ENCODE data around the gene PGAM1.
"Not testable (repeated sequence)": the region's sequence is repeated elsewhere in the genome, so short reads cannot be mapped to it uniquely, and the experiment has no call there.

The PGAM1 gene

DNA sequence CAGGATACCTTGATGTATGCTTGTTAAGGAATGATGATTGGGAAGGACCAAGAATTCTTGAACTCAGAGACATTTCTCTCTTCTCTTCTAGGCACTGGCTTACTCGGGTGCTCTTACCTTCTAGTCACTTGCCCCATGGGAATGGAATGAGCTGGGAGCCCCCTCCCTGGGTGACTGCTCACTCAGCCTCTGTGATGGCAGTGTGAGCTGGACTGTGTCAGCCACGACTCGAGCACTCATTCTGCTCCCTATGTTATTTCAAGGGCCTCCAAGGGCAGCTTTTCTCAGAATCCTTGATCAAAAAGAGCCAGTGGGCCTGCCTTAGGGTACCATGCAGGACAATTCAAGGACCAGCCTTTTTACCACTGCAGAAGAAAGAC is 30.7 kb downstream of the PGAM1 start:
- no peak for DNase-seq (ENCODE audit: low spot score)

DNA sequence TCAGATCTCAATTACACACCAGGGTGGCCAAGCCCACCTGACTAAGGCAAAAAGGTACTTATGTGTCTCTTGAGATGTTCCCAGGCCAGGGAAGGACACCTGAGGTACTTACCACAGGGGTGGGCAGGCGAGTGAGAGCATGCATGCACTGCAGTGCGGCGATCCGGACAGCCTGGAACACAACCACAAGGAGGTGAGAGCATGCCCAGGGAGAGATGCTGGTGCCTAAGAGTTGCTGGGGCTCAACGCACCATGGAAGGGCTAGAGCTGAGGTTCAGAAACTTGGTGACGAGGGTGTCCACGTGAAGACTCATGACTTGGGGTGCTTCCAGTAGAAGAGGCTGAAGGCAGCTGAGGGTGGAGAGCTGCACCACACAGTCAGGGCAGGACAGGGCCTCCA is 33.1 kb downstream of the PGAM1 start:
- DNase-seq (ENCODE audit: low spot score) = no peak

DNA sequence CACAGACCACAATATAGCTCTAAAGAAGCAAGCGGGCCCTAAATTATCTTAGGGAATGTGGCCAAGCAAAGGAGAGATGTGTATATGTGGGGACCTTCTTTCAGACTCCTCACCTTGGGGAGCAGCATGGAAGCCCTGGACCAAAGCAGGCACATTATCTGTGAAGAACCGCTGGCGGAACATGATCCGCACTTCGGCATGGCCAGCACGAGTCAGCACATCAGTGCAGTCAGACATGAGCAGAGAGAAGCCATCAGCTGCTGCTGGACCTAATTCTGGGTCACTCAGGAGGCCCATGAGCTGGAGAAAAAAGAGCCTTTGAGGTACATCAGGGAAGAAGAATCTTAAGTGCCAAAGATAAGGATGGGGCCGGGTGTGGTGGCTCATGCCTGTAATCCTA is 33.9 kb downstream of the PGAM1 start:
- no peak for DNase-seq (ENCODE audit: low spot score)

DNA sequence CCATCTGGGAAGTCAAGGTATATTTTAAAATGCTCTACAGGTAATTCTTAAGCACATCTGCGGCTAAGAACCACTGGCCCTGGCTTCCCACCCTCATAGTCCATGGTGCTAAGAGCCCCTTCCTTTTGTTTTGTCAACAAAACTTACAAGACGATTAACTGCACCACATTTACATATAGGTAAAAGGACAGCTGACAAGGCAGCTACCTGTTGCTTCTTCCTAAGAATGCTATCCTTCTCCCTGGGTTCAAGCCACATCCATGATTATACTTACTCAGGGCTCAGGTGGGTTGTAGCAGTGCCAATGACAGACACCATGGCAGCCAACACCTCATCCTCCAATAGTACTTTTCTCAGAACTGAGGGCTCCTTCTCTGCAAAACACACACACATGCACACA is 36.3 kb downstream of the PGAM1 start:
- DNase-seq (ENCODE audit: low spot score) = no peak

DNA sequence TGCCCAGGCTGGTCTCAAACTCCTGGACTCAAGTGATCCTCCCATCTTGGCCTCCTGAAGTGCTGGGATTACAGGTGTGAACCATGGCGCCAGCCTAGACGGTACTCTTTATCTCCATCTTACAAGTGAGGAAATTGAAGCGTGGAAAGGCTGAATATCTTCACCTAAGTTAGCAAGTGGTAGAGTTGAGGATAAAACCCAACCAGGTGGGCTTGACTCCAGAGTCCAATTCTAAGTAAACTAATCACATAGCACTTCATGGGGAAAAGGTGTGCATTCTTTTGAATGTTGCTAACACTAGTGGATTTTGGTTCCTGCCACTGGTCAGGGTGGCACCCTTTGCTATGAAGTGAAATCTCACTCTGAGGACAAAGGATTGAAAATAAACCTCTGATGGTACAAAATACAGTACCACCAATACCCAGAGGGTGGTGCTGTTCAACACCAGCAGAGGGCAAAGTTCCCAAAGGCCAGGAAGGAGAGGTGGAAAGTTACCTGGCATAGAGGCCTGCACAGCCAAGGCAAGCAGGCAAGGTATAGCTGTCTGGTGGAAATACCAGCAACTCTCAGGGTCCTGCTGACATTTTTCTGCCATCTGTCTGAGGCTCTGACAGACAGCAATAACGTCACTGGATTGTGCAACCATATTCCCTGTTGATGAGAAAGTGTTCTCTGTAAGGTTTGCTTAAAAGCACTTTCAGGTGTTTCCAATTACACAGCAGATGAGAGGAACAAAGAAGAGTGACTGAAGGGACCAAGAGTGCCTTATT is 37.6 kb downstream of the PGAM1 start:
- DNase-seq (ENCODE audit: low spot score) = peak; percentile 54

DNA sequence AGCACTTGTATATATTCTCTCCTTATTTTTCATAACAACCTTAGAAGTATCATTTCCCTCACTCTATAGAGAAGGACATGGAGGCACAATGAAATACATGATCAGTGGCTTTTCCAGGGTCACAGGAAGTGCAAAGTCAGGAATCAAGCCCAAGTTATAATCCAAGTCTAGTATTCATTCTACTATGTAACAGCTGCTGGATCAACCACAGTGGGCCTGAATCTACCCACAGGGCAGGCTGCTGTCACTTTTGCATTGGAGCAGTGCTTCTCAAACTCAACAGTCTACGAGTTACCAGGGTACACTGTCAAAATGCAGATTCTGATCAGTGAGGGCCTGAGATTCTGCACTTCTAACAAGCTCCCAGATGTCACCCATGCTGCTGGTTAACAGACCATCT is 38.2 kb downstream of the PGAM1 start:
- no peak for DNase-seq (ENCODE audit: low spot score)

DNA sequence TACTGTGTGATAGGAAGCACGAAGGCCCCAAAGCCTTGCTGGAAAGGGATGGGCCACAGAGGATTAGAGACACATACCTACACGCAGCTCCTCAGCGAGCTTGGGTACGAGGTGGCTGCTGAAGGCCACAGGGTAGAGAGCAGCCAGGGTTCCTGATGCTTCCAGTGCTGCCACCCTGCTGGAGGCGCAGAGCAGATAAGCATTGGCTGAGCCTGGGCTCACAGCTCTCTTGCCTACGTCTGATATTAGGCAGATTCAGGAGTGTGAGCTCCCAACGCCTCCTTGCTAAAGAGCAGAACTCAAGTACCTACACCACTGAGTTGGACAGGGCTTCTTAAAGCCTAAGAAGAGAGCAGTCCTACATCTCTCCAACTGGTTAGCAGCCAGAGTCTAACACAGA is 40.0 kb downstream of the PGAM1 start:
- no peak for DNase-seq (ENCODE audit: low spot score)

DNA sequence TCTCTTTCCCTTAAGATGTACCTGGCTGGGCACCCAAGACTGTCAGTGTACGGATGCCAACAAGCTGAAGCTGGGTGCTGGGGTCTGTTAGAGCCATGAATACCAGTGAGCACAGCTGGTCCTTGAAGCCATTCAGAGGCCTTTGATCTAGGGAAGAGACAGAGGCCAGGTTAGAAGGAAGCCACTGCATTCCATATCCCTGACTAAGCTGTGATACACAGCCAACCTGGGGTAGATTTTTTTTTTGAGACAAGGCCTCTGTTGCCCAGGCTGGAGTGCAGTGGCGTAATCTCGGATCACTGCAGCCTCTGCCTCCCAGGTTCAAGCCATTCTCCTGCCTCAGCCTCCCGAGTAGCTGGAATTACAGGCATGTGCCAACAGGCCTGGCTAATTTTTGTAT is 40.8 kb downstream of the PGAM1 start:
- no peak for DNase-seq (ENCODE audit: low spot score)

DNA sequence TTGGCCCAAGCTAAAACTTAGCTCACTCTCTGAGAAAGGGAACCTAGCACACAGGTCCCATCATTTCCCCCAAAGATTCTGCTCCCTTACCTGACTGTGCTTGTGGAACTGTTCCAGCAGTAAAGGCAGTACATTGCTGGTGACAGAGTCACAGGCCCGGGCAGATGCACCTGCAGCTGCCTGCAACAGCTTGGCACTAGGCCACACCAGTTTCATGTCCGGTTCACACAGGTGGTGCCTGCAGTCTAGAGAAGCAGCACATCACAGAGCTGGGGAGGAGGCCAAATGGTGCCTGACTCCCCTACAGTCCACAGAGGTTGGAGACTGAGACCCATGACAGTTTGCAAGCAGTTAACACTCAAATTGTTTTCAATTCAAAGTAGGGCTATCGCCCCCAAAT is 42.2 kb downstream of the PGAM1 start:
- DNase-seq (ENCODE audit: low spot score) = no peak

DNA sequence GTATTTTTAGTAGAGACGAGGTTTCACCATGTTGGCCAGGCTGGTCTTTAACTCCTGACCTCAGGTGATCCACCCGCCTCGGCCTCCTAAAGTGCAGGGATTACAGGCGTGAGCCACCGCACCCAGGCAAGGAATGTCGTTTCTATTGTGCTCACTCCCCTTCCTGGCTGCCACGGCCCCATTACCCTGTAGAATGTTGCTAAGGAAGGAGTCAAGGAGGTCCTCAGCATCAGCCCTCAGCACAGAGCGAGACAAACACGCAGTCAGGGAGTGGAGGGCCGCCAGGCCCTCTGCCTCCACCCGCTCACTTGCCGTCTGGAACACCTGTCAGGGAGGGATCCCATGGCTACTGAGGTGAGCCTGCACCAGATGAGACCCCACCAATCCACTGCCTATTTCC is 42.8 kb downstream of the PGAM1 start:
- DNase-seq (ENCODE audit: low spot score) = not testable (repeated sequence)

DNA sequence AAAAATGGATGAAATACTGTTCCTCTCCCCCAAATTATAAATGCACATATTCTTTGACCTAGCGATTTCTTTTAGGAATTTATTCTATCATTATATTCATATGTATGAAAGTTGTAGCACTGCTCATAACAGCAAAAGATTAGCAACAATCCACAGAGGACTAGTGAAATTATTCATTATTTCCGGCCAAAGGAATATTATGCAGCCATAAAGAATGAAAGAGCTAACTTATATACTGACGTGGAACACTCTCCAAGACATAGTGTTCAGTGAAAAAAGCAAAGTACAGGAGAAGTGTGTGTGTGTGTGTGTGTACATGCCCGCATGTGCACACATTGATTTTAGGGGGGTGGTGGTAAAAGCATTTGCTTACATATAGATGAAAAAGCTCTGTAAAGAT is 48.9 kb downstream of the PGAM1 start:
- DNase-seq (ENCODE audit: low spot score) = no peak

DNA sequence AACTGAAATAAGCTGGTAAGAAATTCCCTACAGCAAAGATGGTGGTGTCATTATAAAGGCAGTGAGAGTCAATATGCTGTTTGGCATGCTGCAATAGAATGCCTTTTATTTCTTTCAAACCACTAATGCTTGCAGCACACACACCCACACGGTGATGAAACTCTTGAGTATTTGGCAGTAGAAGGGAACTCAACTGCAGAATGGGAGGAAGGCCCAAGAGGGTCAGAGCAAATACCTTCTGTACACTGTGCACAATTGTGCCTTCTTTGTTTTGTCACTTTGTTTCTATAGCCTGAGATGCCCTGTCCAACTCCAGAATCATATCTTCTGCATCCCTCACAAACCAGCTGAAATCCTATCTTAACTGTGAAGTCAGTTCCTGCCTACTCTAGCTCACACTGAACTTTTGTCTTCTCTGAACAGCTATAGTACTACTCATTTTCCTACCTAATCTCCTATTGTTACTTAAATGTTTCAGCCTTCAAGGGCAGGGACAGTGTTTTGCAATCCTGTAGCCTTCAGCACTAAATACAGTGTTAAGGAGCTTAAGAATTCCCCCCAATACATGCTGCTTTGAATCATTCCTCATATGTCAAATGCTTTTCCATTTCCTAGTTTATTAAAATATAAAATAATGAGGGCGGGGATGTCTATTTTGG is 50.1 kb downstream of the PGAM1 start:
- DNase-seq (ENCODE audit: low spot score) = no peak

DNA sequence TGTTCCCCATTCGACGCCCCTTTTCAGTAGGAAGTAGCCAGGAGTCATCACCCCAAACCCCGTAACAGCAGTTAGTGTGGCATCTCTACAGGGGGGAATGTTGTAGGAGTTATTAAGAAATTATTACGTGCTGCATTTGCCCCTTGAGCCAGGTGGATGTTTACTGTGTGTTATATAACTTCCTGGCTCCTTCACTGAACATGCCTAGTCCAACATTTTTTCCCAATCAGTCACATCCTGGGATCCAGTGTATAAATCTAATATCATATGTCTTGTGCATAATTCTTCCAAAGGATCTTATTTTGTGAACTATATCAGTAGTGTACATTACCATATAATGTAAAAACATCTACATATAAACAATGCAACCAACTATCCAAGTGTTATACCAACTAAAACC is 53.4 kb downstream of the PGAM1 start:
- not testable (repeated sequence) for DNase-seq (ENCODE audit: low spot score)

DNA sequence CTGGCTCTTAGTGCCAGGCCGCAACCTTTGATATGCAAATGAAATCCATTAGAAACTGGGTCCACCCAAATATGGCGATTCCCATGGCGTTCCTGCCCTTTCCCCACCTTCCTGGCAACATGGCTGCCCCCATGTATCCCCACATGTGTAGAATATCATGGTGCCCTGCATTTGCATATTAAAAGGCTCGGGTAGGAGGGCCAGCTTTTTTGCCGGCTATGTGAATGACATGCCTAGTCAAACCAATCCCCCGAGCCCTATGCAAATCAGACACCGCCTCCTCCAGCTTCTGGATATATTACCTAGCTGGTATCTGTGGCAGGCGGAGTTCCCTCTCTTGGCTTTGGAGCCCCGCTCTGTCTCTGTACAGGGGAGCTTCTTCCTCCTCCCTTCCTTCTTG is 53.9 kb downstream of the PGAM1 start:
- DNase-seq (ENCODE audit: low spot score) = no peak

DNA sequence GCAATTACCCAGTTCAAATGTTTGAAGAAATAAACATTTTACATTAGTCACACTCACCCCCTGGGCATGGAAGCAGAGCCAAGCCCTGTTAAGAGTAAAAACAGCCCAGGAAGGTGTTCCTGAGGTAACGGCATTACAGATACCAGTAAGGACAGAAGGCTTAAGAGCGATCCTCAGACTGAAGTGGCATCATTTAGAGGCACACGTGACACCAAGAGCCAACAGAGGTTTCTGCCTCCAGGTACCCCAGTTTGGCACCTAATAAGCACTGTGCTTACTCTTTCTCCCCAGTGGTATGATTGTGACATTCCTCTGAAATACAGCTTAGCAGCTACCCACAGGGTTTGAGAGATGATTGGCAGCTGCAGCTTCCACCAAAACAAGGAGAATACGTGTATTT is 55.1 kb downstream of the PGAM1 start:
- no peak for DNase-seq (ENCODE audit: low spot score)

DNA sequence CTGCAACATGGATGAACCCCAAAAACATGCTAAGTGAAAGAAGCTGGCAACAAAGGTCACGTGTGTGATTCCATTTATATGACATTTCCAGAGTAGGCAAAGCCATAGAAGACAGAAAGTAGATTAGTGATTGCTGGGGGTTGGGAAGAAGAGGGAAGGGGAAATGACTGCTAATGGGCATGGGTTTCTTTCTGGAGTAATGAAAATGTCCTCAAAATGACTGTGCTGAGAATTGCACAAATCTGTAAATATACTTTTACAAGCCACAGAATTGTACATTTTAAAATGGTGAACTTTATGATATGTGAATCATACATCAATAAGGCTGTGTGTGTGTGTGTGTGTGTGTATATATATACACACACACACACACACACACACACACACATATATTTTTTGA is 56.4 kb downstream of the PGAM1 start:
- DNase-seq (ENCODE audit: low spot score) = no peak
